GM18511 (cell line): ENCODE measurements around the gene KDR.

Source experiments
- ATAC-seq: cut with Tn5 transposase; IDR thresholded peaks from one replicate; pipeline ENCODE4 v1.9.1; 2021; ENCODE audit warnings: mild to moderate bottlenecking, moderate library complexity; ENCODE audit not compliant: unreplicated experiment

KDR gene

GRCh38 chr4:55125087-55125721 lies at the start of gene KDR:
KDR (minus strand) TSS chr4:55125595; CDS start chr4:55125293, 302 bp downstream.
- no peak for ATAC-seq

GRCh38 chr4:55173580-55173979 lies 48.2 kb upstream of the KDR start:
- no peak for ATAC-seq

- no peak for ATAC-seq
These were observed 47.4 kb upstream of the KDR start for GRCh38 chr4:55172694-55173287.

- no peak for ATAC-seq
These were observed 45.1 kb upstream of the KDR start for GRCh38 chr4:55170462-55170861.

GRCh38 chr4:55169352-55169961 lies 44.1 kb upstream of the KDR start:
- no peak for ATAC-seq

GRCh38 chr4:55162396-55162795 lies 37.0 kb upstream of the KDR start:
- ATAC-seq = no peak

- ATAC-seq = no peak
These were observed 36.3 kb upstream of the KDR start for GRCh38 chr4:55161739-55162138.

GRCh38 chr4:55159851-55160250 lies 34.5 kb upstream of the KDR start:
- ATAC-seq = no peak

GRCh38 chr4:55158957-55159356 lies 33.6 kb upstream of the KDR start:
- no peak for ATAC-seq

- ATAC-seq = no peak
These were observed 32.3 kb upstream of the KDR start for GRCh38 chr4:55157559-55158277.

- ATAC-seq = no peak
These were observed 29.5 kb upstream of the KDR start for GRCh38 chr4:55154933-55155332.

GRCh38 chr4:55154290-55154880 lies 29.0 kb upstream of the KDR start:
- no peak for ATAC-seq

GRCh38 chr4:55143858-55144257 lies 18.5 kb upstream of the KDR start:
- ATAC-seq = no peak

- no peak for ATAC-seq
These were observed 13.0 kb upstream of the KDR start for GRCh38 chr4:55138367-55138766.

- no peak for ATAC-seq
These were observed 11.2 kb upstream of the KDR start for GRCh38 chr4:55136634-55137033.

- ATAC-seq = no peak
These were observed 8.6 kb upstream of the KDR start for GRCh38 chr4:55133951-55134350.

- ATAC-seq = no peak
These were observed 7.4 kb upstream of the KDR start for GRCh38 chr4:55132775-55133174.

GRCh38 chr4:55127521-55127920 lies 2.1 kb upstream of the KDR start:
- no peak for ATAC-seq

- ATAC-seq = no peak
These were observed 1.7 kb upstream of the KDR start for GRCh38 chr4:55127053-55127452.

GRCh38 chr4:55125763-55126541 lies 557 bp upstream of the KDR start:
- no peak for ATAC-seq
